A549 (cell line): ENCODE results near the gene DOCK1.

ENCODE experiments used
- BHLHE40 ChIP-seq: IDR thresholded peaks from 2 replicates; pipeline ENCODE4 v1.6.1; 2012; ENCODE audit warnings: low read depth, low read length, inconsistent platforms
- CTCF ChIP-seq: fragments of >200 bp; sonication (Bioruptor Twin); formaldehyde crosslinking; IDR thresholded peaks from 3 replicates; pipeline ENCODE4 v1.5.1; 2016
- E2F6 ChIP-seq: IDR thresholded peaks from 2 replicates; pipeline ENCODE4 v1.6.1; 2012; ENCODE audit warnings: low read depth, borderline replicate concordance
- ESRRA ChIP-seq: fragments of 150-350 bp; IDR thresholded peaks from 2 replicates; pipeline ENCODE4 v1.6.1; 2014; ENCODE audit warnings: mild to moderate bottlenecking, low read length, borderline replicate concordance
- POLR2A ChIP-seq: IDR thresholded peaks from 2 replicates; pipeline ENCODE4 v1.6.1; 2012; ENCODE audit warnings: mild to moderate bottlenecking, low read length
- RAD21 ChIP-seq, 2 experiments: fragments of >200 bp in 1 of 2; sonication (Bioruptor Twin) in 1 of 2; formaldehyde crosslinking in 1 of 2; IDR thresholded peaks in 1 of 2; conservative IDR thresholded peaks in 1 of 2; 2 replicates in 1 of 2; 3 replicates in 1 of 2; pipeline ENCODE4 v1.6.1; 2012 to 2018; ENCODE audit warnings: inconsistent platforms in 1 of 2
- RFX5 ChIP-seq: fragments of 450-650 bp; IDR thresholded peaks from 2 replicates; pipeline ENCODE4 v1.7.1; 2014; ENCODE audit warnings: antibody characterized with exemption, mild to moderate bottlenecking, moderate library complexity
- SREBF2 ChIP-seq: fragments of 450-650 bp; IDR thresholded peaks from 2 replicates; pipeline ENCODE4 v1.6.1; 2014; ENCODE audit warnings: mild to moderate bottlenecking, moderate library complexity
- USF2 ChIP-seq: fragments of 450-650 bp; IDR thresholded peaks from 2 replicates; pipeline ENCODE4 v1.6.1; 2014; ENCODE audit warnings: antibody characterized with exemption
- TF ChIP-seq, protein P1 (sequence below): fragments of 150-350 bp; IDR thresholded peaks from 2 replicates; pipeline ENCODE4 v1.6.1; 2014; ENCODE audit warnings: low read depth, mild to moderate bottlenecking, low read length

DNA sequence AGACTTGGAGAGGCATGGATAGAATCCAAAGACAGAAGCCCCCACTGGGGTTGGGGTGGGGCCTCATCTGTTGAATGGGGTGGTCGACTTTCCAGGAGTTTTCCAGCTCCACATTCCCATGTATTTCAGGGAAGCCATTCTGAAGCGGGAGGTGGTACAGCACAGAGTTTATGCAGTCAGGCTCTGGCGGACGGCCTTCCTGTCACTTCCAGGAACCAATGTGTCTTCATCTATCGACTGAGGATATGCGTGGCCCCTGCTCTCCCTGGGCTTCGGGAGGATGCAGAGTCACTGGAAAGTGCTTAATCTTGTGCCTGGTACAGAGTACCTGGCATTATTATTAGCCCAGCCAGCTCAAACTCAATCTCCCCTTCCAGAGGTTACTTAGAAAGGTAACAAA, 26.3 kb downstream of the DOCK1 start:
- TF ChIP-seq CTCF, result no peak
- no peak for TF ChIP-seq POLR2A
- no peak for TF ChIP-seq E2F6
- TF ChIP-seq RAD21 (conservative IDR thresholded peaks at IDR 0.05 in 1 of 2, IDR thresholded peaks at IDR 0.05 in 1 of 2), result no peak
- TF ChIP-seq ESRRA, result no peak
- TF ChIP-seq USF2, result no peak
- no peak for TF ChIP-seq BHLHE40
- TF ChIP-seq RFX5, result no peak
- TF ChIP-seq, protein P1, sequence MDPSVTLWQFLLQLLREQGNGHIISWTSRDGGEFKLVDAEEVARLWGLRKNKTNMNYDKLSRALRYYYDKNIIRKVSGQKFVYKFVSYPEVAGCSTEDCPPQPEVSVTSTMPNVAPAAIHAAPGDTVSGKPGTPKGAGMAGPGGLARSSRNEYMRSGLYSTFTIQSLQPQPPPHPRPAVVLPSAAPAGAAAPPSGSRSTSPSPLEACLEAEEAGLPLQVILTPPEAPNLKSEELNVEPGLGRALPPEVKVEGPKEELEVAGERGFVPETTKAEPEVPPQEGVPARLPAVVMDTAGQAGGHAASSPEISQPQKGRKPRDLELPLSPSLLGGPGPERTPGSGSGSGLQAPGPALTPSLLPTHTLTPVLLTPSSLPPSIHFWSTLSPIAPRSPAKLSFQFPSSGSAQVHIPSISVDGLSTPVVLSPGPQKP, result no peak
- TF ChIP-seq SREBF2, result no peak
